GM12891 (cell line): Measurements from ENCODE around the gene PKD1L1.

Experiments
- POLR2A ChIP-seq: IDR thresholded peaks from 2 replicates; pipeline ENCODE4 v1.6.1; 2011; ENCODE audit warnings: low read depth, low read length, control low read depth
- POLR2AphosphoS5 ChIP-seq: IDR thresholded peaks from 2 replicates; pipeline ENCODE4 v1.6.1; 2011; ENCODE audit warnings: low read depth, low read length, control low read depth
- SPI1 ChIP-seq: IDR thresholded peaks from 2 replicates; pipeline ENCODE4 v1.6.1; 2011; ENCODE audit warnings: low read depth, low read length, control low read depth

GRCh38 chr7:47906883-47907282, 41.4 kb downstream of the PKD1L1 start:
- no peak for TF ChIP-seq POLR2A
- TF ChIP-seq POLR2AphosphoS5 = no peak
- no peak for TF ChIP-seq SPI1
